ENCODE results near the gene UBE2Q1.

GRCh38 chr1:154557939-154558719 is at the start of gene UBE2Q1:
- no peak for TF ChIP-seq POLR2A (IDR thresholded peaks at IDR 0.05)
- no peak for TF ChIP-seq CTCF (IDR thresholded peaks at IDR 0.05)

Measured in testis (tissue), 2 donors.